Naive thymus-derived CD4-positive, alpha-beta T cell (primary cell): ENCODE measurements around the gene ITGA5. TPM values are rescaled to one million over a fixed set of nuclear protein-coding genes. Genes with fewer than 3 reads are reported as not detected.
A peak's percentile ranks its signal among the peaks of the same experiment; 100 is the strongest.

Experiments used
- ATAC-seq: fragments of 150-1000 bp; cut with Tn5 transposase; 2 replicates; pipeline ENCODE4 v1.10.0; 2021; ENCODE audit warnings: mild to moderate bottlenecking, moderate library complexity
- CTCF ChIA-PET: fragments of 350-600 bp; sonication (Branson Sonifier 250); formaldehyde crosslinking; loops from one replicate; lab custom pipeline; 2021; ENCODE audit warnings: antibody characterized with exemption; lab: Charles Lee
- POLR2A ChIA-PET: fragments of 350-600 bp; sonication (Branson Sonifier 250); formaldehyde crosslinking; loops from one replicate; lab custom pipeline; 2021; ENCODE audit warnings: antibody characterized with exemption, inconsistent platforms; lab: Charles Lee
- DNase-seq, 9 donors: peaks; one replicate each; pipeline versions ENCODE4 v3.0.0 to v3.0.0-alpha.2; 2020 to 2022; ENCODE audit warnings: mixed read lengths in 1 of 9
- H3K27ac ChIP-seq: one replicate; pipeline ENCODE4 v1.7.0; 2013; ENCODE audit warnings: mild to moderate bottlenecking, low read depth, low read length, moderate library complexity
- H3K27me3 ChIP-seq, 2 donors: one replicate each; pipeline ENCODE4 v1.7.0; 2013; ENCODE audit warnings: low read length in 2 of 2, mild to moderate bottlenecking in 2 of 2, moderate library complexity in 2 of 2; ENCODE audit not compliant: control insufficient read depth in 2 of 2, insufficient read depth in 2 of 2
- H3K36me3 ChIP-seq, 3 experiments: 1 replicate in 2 of 3; 2 replicates in 1 of 3; pipeline ENCODE4 v1.7.0; 2013; ENCODE audit warnings: low read length in 3 of 3, mild to moderate bottlenecking in 3 of 3, moderate library complexity in 1 of 3; ENCODE audit not compliant: insufficient read depth in 3 of 3, control insufficient read depth in 2 of 3
- H3K4me1 ChIP-seq, 2 donors: one replicate each; pipeline ENCODE4 v1.7.0; 2013; ENCODE audit warnings: low read length in 2 of 2, mild to moderate bottlenecking in 2 of 2, moderate library complexity in 1 of 2; ENCODE audit not compliant: control insufficient read depth in 2 of 2, insufficient read depth in 2 of 2
- H3K4me3 ChIP-seq: 2 replicates; pipeline ENCODE4 v1.7.0; 2013; ENCODE audit warnings: mild to moderate bottlenecking, low read length
- H3K9me3 ChIP-seq, 3 experiments: 1 replicate in 2 of 3; 2 replicates in 1 of 3; pipeline ENCODE4 v1.7.0; 2013; ENCODE audit warnings: low read length in 3 of 3; ENCODE audit not compliant: control insufficient read depth in 2 of 3
- H3K27ac Mint-ChIP-seq, 9 donors: one replicate each; pipeline ENCODE4 v1.8.0; 2020 to 2022; ENCODE audit warnings: mixed read lengths in 9 of 9, mild to moderate bottlenecking in 8 of 9, moderate library complexity in 5 of 9, inconsistent platforms in 2 of 9
- H3K27me3 Mint-ChIP-seq, 5 donors: one replicate each; pipeline ENCODE4 v1.8.0; 2021 to 2022; ENCODE audit warnings: mixed read lengths in 5 of 5, mild to moderate bottlenecking in 1 of 5
- H3K36me3 Mint-ChIP-seq, 5 donors: one replicate each; pipeline ENCODE4 v1.8.0; 2020 to 2022; ENCODE audit warnings: mixed read lengths in 5 of 5, mild to moderate bottlenecking in 3 of 5, inconsistent platforms in 1 of 5
- H3K4me1 Mint-ChIP-seq, 7 donors: one replicate each; pipeline ENCODE4 v1.8.0; 2020 to 2022; ENCODE audit warnings: mixed read lengths in 7 of 7, mild to moderate bottlenecking in 3 of 7, inconsistent platforms in 1 of 7
- H3K4me3 Mint-ChIP-seq, 10 donors: one replicate each; pipeline ENCODE4 v1.8.0; 2020 to 2022; ENCODE audit warnings: mild to moderate bottlenecking in 10 of 10, mixed read lengths in 10 of 10, moderate library complexity in 6 of 10, inconsistent platforms in 2 of 10
- H3K9me3 Mint-ChIP-seq, 11 donors: one replicate each; pipeline ENCODE4 v1.8.0; 2020 to 2022; ENCODE audit warnings: mixed read lengths in 11 of 11, mild to moderate bottlenecking in 4 of 11, inconsistent platforms in 1 of 11, moderate library complexity in 1 of 11
- intact Hi-C, 2 donors: fragments of 100-400 bp; cut with micrococcal nuclease; formaldehyde crosslinking; loops; one replicate each; pipeline ENCODE4 v1.15.1; 2023
- polyA plus RNA-seq, 2 donors: library from polyadenylated mRNA; unstranded; fragments of 300-500 nt; fragmentation: Illumina TruSeq; gene quantifications; one replicate each; pipeline ENCODE4 v1.2.3, GENCODE V29; 2021
- total RNA-seq, 6 experiments: library from RNA in 5 of 6; stranded (reverse) in 5 of 6; gene quantifications; 1 replicate in 5 of 6; 2 replicates in 1 of 6; pipeline ENCODE4 v1.2.3 and lab custom pipeline; 2021 to 2026

ITGA5 gene
- total and polyA plus RNA-seq, 7 experiments from 2014 or later: 26.5 to 169 (median 110) TPM

DNA sequence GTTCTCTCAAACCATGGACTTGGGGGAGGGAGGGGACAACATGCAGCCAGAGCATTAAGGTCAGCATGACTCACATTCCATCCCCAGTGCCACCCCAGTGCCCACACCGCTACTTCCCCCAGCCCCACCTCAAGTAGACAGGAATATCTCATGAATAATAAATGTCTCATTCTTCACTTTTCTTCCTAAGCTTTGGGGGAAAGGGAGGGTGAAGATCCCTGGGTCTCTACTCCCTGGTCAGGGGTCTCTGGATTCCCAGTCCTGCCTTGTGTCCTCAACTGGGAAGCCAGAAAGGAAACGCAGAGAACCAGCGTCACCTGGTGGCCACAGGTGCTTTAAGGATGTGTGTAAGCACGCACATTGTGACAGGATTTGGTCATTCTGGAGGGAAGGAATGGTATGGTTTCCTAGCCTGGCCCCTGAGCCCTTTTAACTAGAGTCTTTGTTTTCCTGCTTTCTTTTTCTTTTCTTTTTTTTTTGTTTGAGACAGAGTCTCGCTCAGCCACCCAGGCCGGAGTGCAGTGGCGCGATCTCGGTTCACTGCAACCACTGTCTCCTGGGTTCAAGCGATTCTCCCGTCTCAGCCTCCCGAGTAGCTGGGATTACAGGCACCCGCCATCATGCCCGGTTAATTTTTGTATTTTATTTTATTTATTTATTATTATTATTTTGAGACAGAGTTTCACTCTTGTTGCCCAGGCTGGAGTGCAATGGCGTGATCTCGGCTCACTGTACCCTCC is 58.2 kb downstream of the ITGA5 start:
- POLR2A ChIA-PET: interaction anchor here (0.9 to 5.6 kb wide), 6 partner anchors 24 to 81 kb away, joined by 3 to 68 read pairs (median 4); partner anchors contain the start of genes CBX5, COPZ1 and HNRNPA1
- intact Hi-C loops: loop anchor here (1.0 to 2.0 kb wide), 3 partner anchors 67 to 141 kb away; no protein-coding TSS in a partner anchor
- peak overlapping the region in 8 of 10 donors; percentile 11 to 59 (median 41) for H3K4me3 Mint-ChIP-seq

DNA sequence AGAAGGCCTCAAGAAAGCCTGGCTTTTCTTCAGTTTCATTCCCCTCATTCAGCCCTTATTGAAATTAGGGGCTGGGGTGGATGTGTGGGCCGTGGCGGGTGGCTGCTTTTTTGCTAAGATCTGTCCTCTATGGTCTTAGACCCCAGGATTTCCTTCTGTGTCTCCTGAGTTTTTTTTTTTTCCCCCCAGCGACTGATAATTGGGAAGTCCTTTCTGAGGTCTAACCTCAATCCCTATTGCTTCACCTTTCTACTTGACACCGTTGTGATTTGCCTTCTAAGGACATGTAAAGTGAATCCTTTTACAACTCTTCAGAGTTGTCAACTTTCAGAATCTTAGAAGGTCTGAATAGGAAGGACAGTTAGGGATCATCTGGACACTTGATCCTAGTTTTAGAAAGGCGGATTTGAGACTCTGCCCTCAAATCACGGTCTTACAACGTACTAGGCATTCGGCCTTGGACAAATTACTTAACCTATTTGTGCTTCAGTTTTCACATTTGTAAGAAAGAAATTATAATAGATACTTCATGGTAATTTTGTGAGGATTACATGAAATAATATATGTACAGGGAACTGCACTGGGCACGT is 59.2 kb downstream of the ITGA5 start:
- ChIA-PET CTCF (interaction anchor here (0.7 to 4.0 kb wide), 13 partner anchors 8 to 142 kb away, joined by 3 to 41 read pairs (median 4); partner anchors contain the start of gene CBX5), POLR2A (interaction anchor here (0.8 to 5.6 kb wide), 13 partner anchors 8 to 111 kb away, joined by 3 to 68 read pairs (median 6); partner anchors contain the start of genes CBX5, COPZ1 and HNRNPA1)
- Mint-ChIP-seq H3K4me1 (peaks cover 18 to 36% (median 24%) of the 10 kb centered on the region in 7 donors), H3K27me3 (no peaks in the 10 kb centered on the region), H3K9me3 (no peaks in the 10 kb centered on the region), H3K27ac (no peak overlapping the region), H3K4me3 (peak overlapping the region in 2 of 10 donors; percentile 9 to 40), H3K36me3 (no peaks in the 10 kb centered on the region)
- peak overlapping the region; percentile 88 for H3K4me3 ChIP-seq
- no peak for DNase-seq
- H3K27me3 ChIP-seq: no peaks in the 10 kb centered on the region
- H3K36me3 ChIP-seq: no peaks in the 10 kb centered on the region
- no peak for ATAC-seq
- peaks cover 5 to 24% of the 10 kb centered on the region in 2 donors for H3K4me1 ChIP-seq
- intact Hi-C loops: loop anchor here (1.0 to 2.0 kb wide), 12 partner anchors 8 to 146 kb away; partner anchors contain the start of genes CBX5 (in 2 of the 2), HNRNPA1 (in 2 of the 2), COPZ1 (in 1 of the 2) and NCKAP1L (in 1 of the 2)
- peak overlapping the region; percentile 85 for H3K27ac ChIP-seq
- H3K9me3 ChIP-seq: no peaks in the 10 kb centered on the region

More for the DNA sequence above, 58.2 kb downstream of the ITGA5 start:
- Histone ChIP-seq H3K27ac (no peak overlapping the region), H3K4me3 (no peak overlapping the region), H3K9me3 (no peaks in the 10 kb centered on the region), H3K4me1 (peaks cover 5 to 24% of the 10 kb centered on the region in 2 donors), H3K36me3 (no peaks in the 10 kb centered on the region), H3K27me3 (no peaks in the 10 kb centered on the region)
- ATAC-seq: no peak
- H3K27me3 Mint-ChIP-seq: no peaks in the 10 kb centered on the region
- H3K4me1 Mint-ChIP-seq: peaks cover 19 to 38% (median 21%) of the 10 kb centered on the region in 7 donors
- peak in 7 of 9 donors; percentile 27 to 60 (median 41) for DNase-seq
- H3K27ac Mint-ChIP-seq: peak overlapping the region in 7 of 9 donors; percentile 28 to 79 (median 60)
- H3K36me3 Mint-ChIP-seq: no peaks in the 10 kb centered on the region
- CTCF ChIA-PET: interaction anchor here (0.9 to 4.0 kb wide), 11 partner anchors 11 to 146 kb away, joined by 3 to 36 read pairs (median 4); no protein-coding TSS in a partner anchor
- no peaks in the 10 kb centered on the region for H3K9me3 Mint-ChIP-seq

DNA sequence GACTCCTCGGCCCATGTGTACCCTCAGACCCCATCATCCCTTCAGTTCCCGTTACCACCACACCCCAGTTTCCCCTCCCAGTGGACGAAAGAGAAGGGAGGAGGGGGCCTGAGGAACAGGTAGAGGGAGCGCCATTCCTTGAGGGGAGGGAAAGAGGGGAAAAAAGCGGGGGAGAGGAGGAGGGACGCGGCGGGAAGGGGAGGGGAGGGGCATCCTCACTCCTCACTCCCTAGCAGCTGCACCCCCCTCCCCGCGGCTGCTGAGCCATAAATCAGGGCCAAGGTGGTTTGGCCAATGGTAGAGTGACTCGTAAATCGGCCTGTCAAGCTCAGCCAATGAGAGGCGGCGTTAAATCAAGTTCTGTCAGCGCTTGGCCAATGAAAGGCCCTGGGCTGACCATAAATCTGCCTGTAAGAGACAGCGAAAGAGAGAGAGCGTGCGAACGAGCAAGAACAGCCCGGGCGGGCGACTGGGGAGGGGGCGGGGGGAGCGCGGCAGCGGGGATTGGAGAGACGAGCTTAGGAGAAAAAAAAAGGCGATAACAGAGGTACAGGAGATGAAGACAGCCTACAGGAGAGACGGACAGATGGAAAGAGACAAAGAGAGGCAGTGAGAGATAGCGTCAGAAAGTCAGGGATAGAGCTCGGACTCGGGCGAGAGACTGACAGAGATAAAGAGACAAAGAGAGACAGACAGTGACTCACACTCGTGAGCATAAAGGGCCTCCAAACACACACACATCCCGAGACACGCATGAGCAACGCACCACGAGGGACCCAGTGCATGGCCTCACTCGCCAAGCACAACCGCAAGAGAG is 59.9 kb downstream of the ITGA5 start:
- peaks cover 11 to 28% (median 18%) of the 10 kb centered on the region in 7 donors for H3K4me1 Mint-ChIP-seq
- Histone ChIP-seq H3K4me3 (peak overlapping the region; percentile 88), H3K4me1 (peaks cover 5 to 17% of the 10 kb centered on the region in 2 donors), H3K9me3 (no peaks in the 10 kb centered on the region), H3K27me3 (no peaks in the 10 kb centered on the region), H3K27ac (peak overlapping the region; percentile 85), H3K36me3 (no peaks in the 10 kb centered on the region)
- no peaks in the 10 kb centered on the region for H3K9me3 Mint-ChIP-seq
- POLR2A ChIA-PET: interaction anchor here (0.7 to 5.6 kb wide), 17 partner anchors 9 to 144 kb away, joined by 3 to 68 read pairs (median 5); partner anchors contain the start of genes CBX5, COPZ1 and HNRNPA1
- peak; percentile 95 for ATAC-seq
- no peak overlapping the region for H3K4me3 Mint-ChIP-seq
- no peaks in the 10 kb centered on the region for H3K36me3 Mint-ChIP-seq
- DNase-seq: peak; percentile 68 to 98 (median 94)
- CTCF ChIA-PET: interaction anchor here (0.6 to 4.0 kb wide), 16 partner anchors 9 to 137 kb away, joined by 3 to 41 read pairs (median 4); partner anchors contain the start of genes CBX5 and COPZ1
- H3K27ac Mint-ChIP-seq: no peak overlapping the region
- intact Hi-C loops: loop anchor here (1.0 to 2.0 kb wide), 12 partner anchors 9 to 170 kb away; partner anchors contain the start of genes CBX5 (in 2 of the 2), HNRNPA1 (in 2 of the 2), COPZ1 (in 1 of the 2) and NCKAP1L (in 1 of the 2)
- H3K27me3 Mint-ChIP-seq: no peaks in the 10 kb centered on the region

DNA sequence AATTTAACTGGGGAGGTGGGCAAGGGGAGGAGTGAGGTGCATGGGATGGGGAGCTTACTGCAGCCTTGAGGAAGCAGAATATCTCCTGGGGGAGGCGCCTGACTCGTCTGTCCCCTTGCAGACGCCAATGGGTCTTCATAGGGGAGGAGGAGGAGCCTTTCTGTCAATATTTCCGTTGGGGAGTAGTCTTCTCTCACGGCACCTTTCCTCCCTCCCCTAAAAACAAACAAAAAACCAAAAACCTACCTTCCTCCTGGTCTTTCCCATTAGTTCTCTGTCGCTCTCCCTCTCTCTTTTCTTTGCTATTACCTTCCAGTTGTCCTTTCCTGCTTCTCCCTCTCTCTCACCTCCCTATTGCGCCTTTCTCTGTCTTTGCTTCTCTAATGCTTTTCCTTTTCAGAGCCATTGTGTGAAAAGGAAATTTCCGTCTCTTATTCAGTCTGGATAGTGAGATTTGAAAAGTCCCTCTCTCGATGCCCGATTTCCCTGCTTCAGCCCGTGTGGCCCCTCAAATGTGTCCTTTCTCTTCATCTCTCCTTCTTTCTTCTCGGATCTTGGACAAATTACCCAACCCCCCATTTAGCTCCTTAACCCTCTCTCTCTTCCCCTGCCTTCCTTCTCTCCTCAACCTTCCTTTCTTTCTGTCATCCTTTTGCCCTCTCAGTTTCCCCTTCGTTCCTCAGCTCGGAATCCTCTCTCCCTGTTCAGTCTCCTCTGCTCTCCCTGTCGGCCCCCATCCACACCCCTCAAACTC is 60.7 kb downstream of the ITGA5 start:
- H3K4me1 ChIP-seq: peaks cover 5 to 15% of the 10 kb centered on the region in 2 donors
- Mint-ChIP-seq H3K27me3 (no peaks in the 10 kb centered on the region), H3K4me1 (peaks cover 3 to 23% (median 11%) of the 10 kb centered on the region in 7 donors), H3K9me3 (no peaks in the 10 kb centered on the region), H3K27ac (no peak overlapping the region), H3K4me3 (no peak overlapping the region), H3K36me3 (no peaks in the 10 kb centered on the region)
- ChIA-PET POLR2A (interaction anchor here (0.7 to 5.6 kb wide), 17 partner anchors 10 to 143 kb away, joined by 3 to 68 read pairs (median 5); partner anchors contain the start of genes CBX5, COPZ1 and HNRNPA1), CTCF (interaction anchor here (1.0 to 4.0 kb wide), 12 partner anchors 10 to 143 kb away, joined by 3 to 41 read pairs (median 5); partner anchors contain the start of genes CBX5 and COPZ1)
- H3K27ac ChIP-seq: peak overlapping the region; percentile 85
- no peaks in the 10 kb centered on the region for H3K36me3 ChIP-seq
- no peaks in the 10 kb centered on the region for H3K9me3 ChIP-seq
- intact Hi-C loops: loop anchor here in 1 of 2 donors (1.0 to 2.0 kb wide), 2 partner anchors 54 to 169 kb away; no protein-coding TSS in a partner anchor
- peak in 7 of 9 donors; percentile 23 to 72 (median 36) for DNase-seq
- no peak for ATAC-seq
- H3K27me3 ChIP-seq: no peaks in the 10 kb centered on the region
- peak overlapping the region; percentile 88 for H3K4me3 ChIP-seq

DNA sequence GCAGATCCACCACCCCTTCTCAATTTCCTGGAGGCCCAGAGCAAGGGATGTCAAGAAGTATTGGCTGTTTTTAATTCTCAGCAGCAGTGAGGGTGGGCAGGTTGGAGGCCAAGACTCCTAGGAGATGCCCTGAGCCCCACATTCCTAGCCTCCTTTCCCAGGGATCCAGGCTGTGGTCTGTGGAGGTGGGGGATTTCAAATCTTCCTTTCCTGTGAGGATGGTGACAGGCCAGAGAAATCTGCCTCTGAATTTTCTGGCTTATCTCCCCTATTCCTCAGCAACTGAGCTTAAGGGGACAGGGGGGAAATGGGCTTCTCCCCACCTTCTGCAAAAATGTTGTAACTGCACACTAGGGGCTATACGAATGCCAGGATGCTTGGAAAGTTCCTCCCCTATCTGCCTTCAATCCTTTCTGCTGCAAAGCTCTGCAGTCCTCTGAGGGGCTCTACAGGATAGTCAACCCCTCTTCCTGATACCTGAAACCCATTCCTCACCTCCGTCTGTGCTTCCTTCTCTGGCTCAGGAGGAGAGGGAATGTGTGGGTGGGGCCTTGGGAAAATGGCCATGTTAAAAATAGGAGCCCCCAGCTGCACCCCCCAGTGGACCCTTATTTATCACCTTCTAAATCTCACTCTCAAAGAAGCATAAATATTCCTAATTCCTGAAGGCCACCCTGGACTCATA is 61.4 kb downstream of the ITGA5 start:
- no peaks in the 10 kb centered on the region for H3K36me3 Mint-ChIP-seq
- peaks cover 5 to 16% of the 10 kb centered on the region in 2 donors for H3K4me1 ChIP-seq
- peaks cover 2 to 22% (median 5%) of the 10 kb centered on the region in 7 donors for H3K4me1 Mint-ChIP-seq
- ChIA-PET POLR2A (interaction anchor here (0.8 to 5.6 kb wide), 9 partner anchors 10 to 106 kb away, joined by 3 to 68 read pairs (median 10); partner anchors contain the start of genes CBX5, COPZ1 and HNRNPA1), CTCF (interaction anchor here (0.5 to 4.0 kb wide), 7 partner anchors 10 to 142 kb away, joined by 3 to 41 read pairs (median 5); partner anchors contain the start of gene COPZ1)
- no peaks in the 10 kb centered on the region for H3K9me3 Mint-ChIP-seq
- no peak for ATAC-seq
- H3K4me3 Mint-ChIP-seq: peak overlapping the region in 2 of 10 donors; percentile 4 to 32
- intact Hi-C loops: loop anchor here in 1 of 2 donors (1.0 to 2.0 kb wide), 2 partner anchors 55 to 168 kb away; no protein-coding TSS in a partner anchor
- peak overlapping the region in 2 of 9 donors; percentile 48 to 78 for H3K27ac Mint-ChIP-seq
- H3K36me3 ChIP-seq: no peaks in the 10 kb centered on the region
- H3K27me3 ChIP-seq: no peaks in the 10 kb centered on the region
- H3K27ac ChIP-seq: peak overlapping the region; percentile 85
- no peaks in the 10 kb centered on the region for H3K27me3 Mint-ChIP-seq
- H3K9me3 ChIP-seq: no peaks in the 10 kb centered on the region
- H3K4me3 ChIP-seq: peak overlapping the region; percentile 88
- DNase-seq: no peak
